Liver (tissue), 9 donors: ENCODE measurements around the gene PLEKHB2. TPM values are rescaled to one million over a fixed set of nuclear protein-coding genes. Genes with fewer than 3 reads are reported as not detected.

Source experiments
- DNase-seq: peaks from one replicate; pipeline ENCODE4 v3.0.0-alpha.2; 2017; ENCODE audit warnings: low spot score
- H3K27ac ChIP-seq, 2 donors: one replicate each; pipeline ENCODE4 v1.7.0; 2013; ENCODE audit warnings: inconsistent platforms in 2 of 2, low read length in 2 of 2, control low read depth in 1 of 2, low read depth in 1 of 2, mild to moderate bottlenecking in 1 of 2
- H3K27me3 ChIP-seq, 4 donors: one replicate each; pipeline versions ENCODE4 v1.6.1 to v1.7.0; 2013; ENCODE audit warnings: low read length in 3 of 4, inconsistent platforms in 1 of 4, mild to moderate bottlenecking in 1 of 4, moderate library complexity in 1 of 4; ENCODE audit not compliant: control insufficient read depth in 4 of 4, insufficient read depth in 4 of 4
- H3K36me3 ChIP-seq, 4 donors: one replicate each; pipeline versions ENCODE4 v1.6.1 to v1.7.0; 2013; ENCODE audit warnings: low read length in 3 of 4, mild to moderate bottlenecking in 3 of 4, low read depth in 1 of 4, moderate library complexity in 1 of 4; ENCODE audit not compliant: control insufficient read depth in 4 of 4, insufficient read depth in 3 of 4
- H3K4me1 ChIP-seq, 4 donors: one replicate each; pipeline versions ENCODE4 v1.6.1 to v1.7.0; 2013; ENCODE audit warnings: low read length in 3 of 4, mild to moderate bottlenecking in 3 of 4, moderate library complexity in 1 of 4; ENCODE audit not compliant: control insufficient read depth in 4 of 4, insufficient read depth in 4 of 4
- H3K4me3 ChIP-seq, 3 donors: one replicate each; pipeline versions ENCODE4 v1.6.1 to v1.7.0; 2013; ENCODE audit warnings: low read length in 3 of 3, control low read depth in 1 of 3, low read depth in 1 of 3, mild to moderate bottlenecking in 1 of 3
- H3K9ac ChIP-seq, 2 donors: one replicate each; pipeline ENCODE4 v1.7.0; 2013; ENCODE audit warnings: low read length in 2 of 2, mild to moderate bottlenecking in 2 of 2, moderate library complexity in 2 of 2, control low read depth in 1 of 2, low read depth in 1 of 2
- H3K9me3 ChIP-seq, 4 donors: one replicate each; pipeline versions ENCODE4 v1.6.1 to v1.7.0; 2013; ENCODE audit warnings: low read length in 3 of 4; ENCODE audit not compliant: control insufficient read depth in 4 of 4
- EGR1 ChIP-seq, 2 donors: IDR thresholded peaks; 2 replicates each; pipeline ENCODE4 v1.6.1; 2016 to 2018; ENCODE audit warnings: antibody characterized with exemption in 2 of 2, low read depth in 2 of 2
- FOXA1 ChIP-seq: IDR thresholded peaks from 2 replicates; pipeline ENCODE4 v1.6.1; 2016; ENCODE audit warnings: antibody characterized with exemption
- FOXA2 ChIP-seq: IDR thresholded peaks from 2 replicates; pipeline ENCODE4 v1.6.1; 2016; ENCODE audit warnings: antibody characterized with exemption
- GABPA ChIP-seq, 2 donors: IDR thresholded peaks in 1 of 2; conservative IDR thresholded peaks in 1 of 2; 2 replicates each; pipeline ENCODE4 v1.6.1; 2016; ENCODE audit warnings: antibody characterized with exemption in 2 of 2, mild to moderate bottlenecking in 1 of 2, moderate library complexity in 1 of 2
- HNF4A ChIP-seq, 2 donors: conservative IDR thresholded peaks; 2 replicates each; pipeline ENCODE4 v1.6.1; 2016; ENCODE audit warnings: antibody characterized with exemption in 2 of 2, mild to moderate bottlenecking in 2 of 2
- HNF4G ChIP-seq: IDR thresholded peaks from 2 replicates; pipeline ENCODE4 v1.6.1; 2016; ENCODE audit warnings: antibody characterized with exemption
- NR2F2 ChIP-seq: IDR thresholded peaks from 2 replicates; pipeline ENCODE4 v1.6.1; 2016; ENCODE audit warnings: antibody characterized with exemption
- RAD21 ChIP-seq, 2 donors: IDR thresholded peaks; 2 replicates each; pipeline ENCODE4 v1.6.1; 2016; ENCODE audit warnings: antibody characterized with exemption in 2 of 2, mild to moderate bottlenecking in 2 of 2
- RXRA ChIP-seq, 2 donors: IDR thresholded peaks; 2 replicates each; pipeline ENCODE4 v1.6.1; 2017 to 2018; ENCODE audit warnings: antibody characterized with exemption in 2 of 2, mild to moderate bottlenecking in 1 of 2
- SP1 ChIP-seq: IDR thresholded peaks from 2 replicates; pipeline ENCODE4 v1.6.1; 2018; ENCODE audit warnings: antibody characterized with exemption, mild to moderate bottlenecking
- TAF1 ChIP-seq: conservative IDR thresholded peaks from 2 replicates; pipeline ENCODE4 v1.6.1; 2016; ENCODE audit warnings: antibody characterized with exemption, mild to moderate bottlenecking
- YY1 ChIP-seq: IDR thresholded peaks from 2 replicates; pipeline ENCODE4 v1.6.1; 2016; ENCODE audit warnings: antibody characterized with exemption, mild to moderate bottlenecking
- WGBS: extraction: QIAGEN DNeasy Blood & Tissue Kit; methylation state at CpG from one replicate; pipeline ENCODE4 v1.1.7; 2013; 5-methylcytosine and 5-hydroxymethylcytosine counted together
- polyA plus RNA-seq, 2 donors: library from polyadenylated mRNA; stranded (reverse) in 1 of 2; unstranded in 1 of 2; fragments of 200-250 nt in 1 of 2; fragments of >200 nt in 1 of 2; fragmentation: Nextera tagmentation in 1 of 2; extraction: Ambion mirVana in 1 of 2; gene quantifications; one replicate each; pipeline versions ENCODE4 v1.2.1 to v1.2.3, GENCODE V29; 2013 to 2015
- total RNA-seq, 2 donors: library from RNA; depleted of rRNA; stranded (reverse); fragments of >200 nt; gene quantifications; one replicate each; pipeline ENCODE4 v1.2.3, GENCODE V29; 2014
- TF ChIP-seq, protein P1 (sequence below): fragments of 150-350 bp; IDR thresholded peaks from 2 replicates; pipeline ENCODE4 v1.5.1; 2017; ENCODE audit warnings: improper control_type of control experiment, low read depth, low read length; ENCODE audit not compliant: missing input control
- TF ChIP-seq, protein P2 (sequence below): IDR thresholded peaks from 2 replicates; pipeline ENCODE4 v1.6.1; 2016; ENCODE audit warnings: antibody characterized with exemption
- TF ChIP-seq, protein P3 (sequence below): IDR thresholded peaks from 2 replicates; pipeline ENCODE4 v1.6.1; 2016; ENCODE audit warnings: antibody characterized with exemption
- donor health status: healthy.
- donor health status: healthy.
- donor health status: healthy.
- donor health status: healthy.
- donor health status: healthy.

Gene PLEKHB2
- total and polyA plus RNA-seq, 4 donors: 8.6 to 34.9 (median 18.8) TPM

DNA sequence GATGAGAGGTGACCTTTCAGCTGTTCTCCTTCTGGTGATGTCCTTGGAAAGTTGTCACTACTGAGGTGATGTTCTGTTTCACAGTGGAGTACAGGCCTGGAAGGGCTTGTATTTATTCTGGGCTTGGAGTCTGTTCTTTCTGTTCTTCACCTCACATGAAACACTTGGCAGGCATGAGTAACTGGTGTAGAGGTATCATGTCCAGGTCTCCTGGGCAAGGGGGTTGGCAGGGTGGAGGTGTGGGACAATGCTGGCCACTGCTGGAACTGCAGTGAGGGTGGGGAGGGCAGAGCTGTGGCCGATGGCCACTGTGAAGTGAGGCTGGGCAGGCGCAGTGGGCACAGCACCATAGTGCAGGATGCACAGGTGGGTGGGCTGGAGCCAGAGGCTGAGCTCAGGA is 35.4 kb downstream of the PLEKHB2 start:
- DNase-seq: no peak
- no peak overlapping the region for H3K9ac ChIP-seq
- no peak for TF ChIP-seq SP1
- TF ChIP-seq, protein P1, sequence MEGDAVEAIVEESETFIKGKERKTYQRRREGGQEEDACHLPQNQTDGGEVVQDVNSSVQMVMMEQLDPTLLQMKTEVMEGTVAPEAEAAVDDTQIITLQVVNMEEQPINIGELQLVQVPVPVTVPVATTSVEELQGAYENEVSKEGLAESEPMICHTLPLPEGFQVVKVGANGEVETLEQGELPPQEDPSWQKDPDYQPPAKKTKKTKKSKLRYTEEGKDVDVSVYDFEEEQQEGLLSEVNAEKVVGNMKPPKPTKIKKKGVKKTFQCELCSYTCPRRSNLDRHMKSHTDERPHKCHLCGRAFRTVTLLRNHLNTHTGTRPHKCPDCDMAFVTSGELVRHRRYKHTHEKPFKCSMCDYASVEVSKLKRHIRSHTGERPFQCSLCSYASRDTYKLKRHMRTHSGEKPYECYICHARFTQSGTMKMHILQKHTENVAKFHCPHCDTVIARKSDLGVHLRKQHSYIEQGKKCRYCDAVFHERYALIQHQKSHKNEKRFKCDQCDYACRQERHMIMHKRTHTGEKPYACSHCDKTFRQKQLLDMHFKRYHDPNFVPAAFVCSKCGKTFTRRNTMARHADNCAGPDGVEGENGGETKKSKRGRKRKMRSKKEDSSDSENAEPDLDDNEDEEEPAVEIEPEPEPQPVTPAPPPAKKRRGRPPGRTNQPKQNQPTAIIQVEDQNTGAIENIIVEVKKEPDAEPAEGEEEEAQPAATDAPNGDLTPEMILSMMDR: no peak
- TF ChIP-seq TAF1: no peak
- TF ChIP-seq GABPA (IDR thresholded peaks at IDR 0.05 in 1 of 2, conservative IDR thresholded peaks at IDR 0.05 in 1 of 2): no peak
- TF ChIP-seq, protein P2, sequence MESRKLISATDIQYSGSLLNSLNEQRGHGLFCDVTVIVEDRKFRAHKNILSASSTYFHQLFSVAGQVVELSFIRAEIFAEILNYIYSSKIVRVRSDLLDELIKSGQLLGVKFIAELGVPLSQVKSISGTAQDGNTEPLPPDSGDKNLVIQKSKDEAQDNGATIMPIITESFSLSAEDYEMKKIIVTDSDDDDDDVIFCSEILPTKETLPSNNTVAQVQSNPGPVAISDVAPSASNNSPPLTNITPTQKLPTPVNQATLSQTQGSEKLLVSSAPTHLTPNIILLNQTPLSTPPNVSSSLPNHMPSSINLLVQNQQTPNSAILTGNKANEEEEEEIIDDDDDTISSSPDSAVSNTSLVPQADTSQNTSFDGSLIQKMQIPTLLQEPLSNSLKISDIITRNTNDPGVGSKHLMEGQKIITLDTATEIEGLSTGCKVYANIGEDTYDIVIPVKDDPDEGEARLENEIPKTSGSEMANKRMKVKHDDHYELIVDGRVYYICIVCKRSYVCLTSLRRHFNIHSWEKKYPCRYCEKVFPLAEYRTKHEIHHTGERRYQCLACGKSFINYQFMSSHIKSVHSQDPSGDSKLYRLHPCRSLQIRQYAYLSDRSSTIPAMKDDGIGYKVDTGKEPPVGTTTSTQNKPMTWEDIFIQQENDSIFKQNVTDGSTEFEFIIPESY: no peak
- no peak for TF ChIP-seq RXRA (IDR thresholded peaks at IDR 0.05)
- no peak for TF ChIP-seq RAD21 (IDR thresholded peaks at IDR 0.05)
- TF ChIP-seq YY1: no peak
- H3K4me3 ChIP-seq: no peak overlapping the region
- no peaks in the 10 kb centered on the region for H3K4me1 ChIP-seq
- peaks cover 13 to 38% (median 28%) of the 10 kb centered on the region in 4 donors for H3K36me3 ChIP-seq
- no peaks in the 10 kb centered on the region for H3K27me3 ChIP-seq
- no peaks in the 10 kb centered on the region for H3K9me3 ChIP-seq
- no peak overlapping the region for H3K27ac ChIP-seq
- 96% methylated on average over 2 of the region's 2 CpGs for WGBS

DNA sequence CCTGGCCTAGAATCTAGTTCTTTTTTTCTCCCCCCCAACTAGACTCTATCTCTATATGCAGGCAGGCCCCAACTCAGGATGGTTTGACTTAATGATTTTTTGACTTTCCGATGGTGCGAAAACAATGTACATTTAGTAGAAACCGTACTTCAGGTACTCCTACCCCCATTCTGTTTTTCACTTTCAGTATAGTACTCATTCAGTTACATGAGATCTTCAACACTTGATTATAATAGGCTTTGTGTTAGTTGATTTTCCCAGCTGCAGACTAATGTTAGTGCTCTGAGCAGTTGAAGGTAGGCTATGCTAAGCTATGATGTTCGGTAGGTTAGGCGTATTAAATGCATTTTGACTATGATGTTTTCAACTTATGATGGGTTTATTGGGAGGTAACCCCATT is 37.7 kb downstream of the PLEKHB2 start:
- H3K4me1 ChIP-seq: no peaks in the 10 kb centered on the region
- TF ChIP-seq GABPA (IDR thresholded peaks at IDR 0.05 in 1 of 2, conservative IDR thresholded peaks at IDR 0.05 in 1 of 2): no peak
- no peak for TF ChIP-seq FOXA2
- TF ChIP-seq NR2F2: no peak
- TF ChIP-seq, protein P3, sequence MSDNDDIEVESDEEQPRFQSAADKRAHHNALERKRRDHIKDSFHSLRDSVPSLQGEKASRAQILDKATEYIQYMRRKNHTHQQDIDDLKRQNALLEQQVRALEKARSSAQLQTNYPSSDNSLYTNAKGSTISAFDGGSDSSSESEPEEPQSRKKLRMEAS: no peak
- no peak for TF ChIP-seq HNF4A (conservative IDR thresholded peaks at IDR 0.05)
- TF ChIP-seq, protein P2: no peak
- TF ChIP-seq HNF4G: no peak
- no peak for TF ChIP-seq FOXA1
- TF ChIP-seq RXRA (IDR thresholded peaks at IDR 0.05): no peak
- no peak for TF ChIP-seq TAF1
- TF ChIP-seq EGR1 (IDR thresholded peaks at IDR 0.05; ENCODE audit: low read depth in 2 of 2): no peak
- no peak overlapping the region for H3K27ac ChIP-seq
- no peak overlapping the region for H3K9ac ChIP-seq
- no peak overlapping the region for H3K4me3 ChIP-seq
- WGBS: over 99% methylated on average over 5 of the region's 5 CpGs
- no peaks in the 10 kb centered on the region for H3K27me3 ChIP-seq
- peaks cover 11 to 55% (median 35%) of the 10 kb centered on the region in 4 donors for H3K36me3 ChIP-seq
- no peak for DNase-seq
- no peaks in the 10 kb centered on the region for H3K9me3 ChIP-seq
